Renal cortical epithelial cell (primary cell): Measurements from ENCODE around the gene KIAA0040. TPM values are rescaled to one million over a fixed set of nuclear protein-coding genes. Genes with fewer than 3 reads are reported as not detected.
A peak's percentile ranks its signal among the peaks of the same experiment; 100 is the strongest.

ENCODE experiments used
- DNase-seq: peaks from one replicate; pipeline ENCODE4 v3.0.0-alpha.2; 2011; ENCODE audit warnings: low read depth
- total RNA-seq: library from RNA; depleted of rRNA; stranded (reverse); fragments of >200 nt; gene quantifications from 2 replicates; pipeline ENCODE4 v1.2.3, GENCODE V29; 2014

Gene KIAA0040
- total RNA-seq, 1 donor from 2014 or later, result 8.7 TPM

GRCh38 chr1:175200678-175201521 lies 8.3 kb upstream of the KIAA0040 start:
- DNase-seq, result peak; percentile 25

GRCh38 chr1:175198332-175198731 lies 5.8 kb upstream of the KIAA0040 start:
- DNase-seq, result peak; percentile 61

- peak; percentile 97 for DNase-seq
These were observed 5.0 kb upstream of the KIAA0040 start for GRCh38 chr1:175197531-175197930.

- no peak for DNase-seq
These were observed 3.2 kb upstream of the KIAA0040 start for GRCh38 chr1:175195798-175196197.

- DNase-seq, result no peak
These were observed 2.7 kb upstream of the KIAA0040 start for GRCh38 chr1:175195281-175195680.

- no peak for DNase-seq
These were observed 943 bp upstream of the KIAA0040 start for GRCh38 chr1:175193527-175193910.

GRCh38 chr1:175192111-175192629 lies 406 bp downstream of the KIAA0040 start:
- DNase-seq, result peak; percentile 28

- DNase-seq, result peak; percentile 26
These were observed 917 bp downstream of the KIAA0040 start for GRCh38 chr1:175191659-175192058.

GRCh38 chr1:175188936-175189335 lies 3.6 kb downstream of the KIAA0040 start:
- peak; percentile 15 for DNase-seq

GRCh38 chr1:175186433-175187160 lies 6.0 kb downstream of the KIAA0040 start:
- no peak for DNase-seq

GRCh38 chr1:175185903-175186302 lies 6.7 kb downstream of the KIAA0040 start:
- no peak for DNase-seq

- no peak for DNase-seq
These were observed 9.0 kb downstream of the KIAA0040 start for GRCh38 chr1:175183586-175183985.

GRCh38 chr1:175182201-175182746 lies 10.3 kb downstream of the KIAA0040 start:
- DNase-seq, result no peak

- DNase-seq, result no peak
These were observed 12.6 kb downstream of the KIAA0040 start for GRCh38 chr1:175179837-175180590.

GRCh38 chr1:175178456-175178855 lies 14.1 kb downstream of the KIAA0040 start:
- no peak for DNase-seq

- DNase-seq, result peak; percentile 58
These were observed 14.5 kb downstream of the KIAA0040 start for GRCh38 chr1:175178056-175178455.

- peak; percentile 37 for DNase-seq
These were observed 16.3 kb downstream of the KIAA0040 start for GRCh38 chr1:175176246-175176645.

GRCh38 chr1:175174309-175175102 lies 18.1 kb downstream of the KIAA0040 start:
- no peak for DNase-seq

GRCh38 chr1:175173531-175173930 lies 19.0 kb downstream of the KIAA0040 start:
- no peak for DNase-seq

- no peak for DNase-seq
These were observed 20.1 kb downstream of the KIAA0040 start for GRCh38 chr1:175172503-175172902.
